ENCODE results near the gene MAEA. TPM values are rescaled to one million over a fixed set of nuclear protein-coding genes. Genes with fewer than 3 reads are reported as not detected.

Gene MAEA
- total and polyA plus RNA-seq, 2 of the 8 experiments (the other 6 are each of a cell fraction or from before 2014, with no cell fraction given), result 75.8 to 133 TPM

- CTCF ChIA-PET (ENCODE audit: partially characterized antibody), result no interaction called here
- H3K27me3 ChIP-seq (replicated peaks in 1 of 4; ENCODE audit: control insufficient read depth in 3 of 4, extremely low read depth in 1 of 4, insufficient read depth in 3 of 4, low read length in 3 of 4), result no peaks in the 10 kb centered on the region
- no peak overlapping the region for H2AFZ ChIP-seq (ENCODE audit: low read length)
- no peak overlapping the region for H3K14ac ChIP-seq (ENCODE audit: insufficient read length)
- no peak overlapping the region for H2BK12ac ChIP-seq (ENCODE audit: low read depth, low read length)
- no peak overlapping the region for H2BK5ac ChIP-seq (ENCODE audit: low read depth, low read length)
- H3K18ac ChIP-seq (ENCODE audit: extremely low read depth, low read length), result no peak overlapping the region
- POLR2A ChIA-PET (ENCODE audit: partially characterized antibody), result interaction anchor here (1.0 kb wide), 1 partner anchor 73 kb away, joined by 3 read pairs; the partner anchor contains the start of gene CTBP1
- no peaks in the 10 kb centered on the region for H3K4me1 ChIP-seq (replicated peaks in 1 of 4; ENCODE audit: control insufficient read depth in 3 of 4, insufficient read depth in 4 of 4, low read length in 3 of 4)
- no peak overlapping the region for H3K4me3 ChIP-seq (ENCODE audit: extremely low read depth in 1 of 4, insufficient read depth in 2 of 4, low read depth in 3 of 4, low read length in 4 of 4)
- FAIRE-seq, result no peak
- no peak overlapping the region for H3K27ac ChIP-seq (ENCODE audit: low read depth, low read length)
- no peak overlapping the region for H3K4ac ChIP-seq (replicated peaks; ENCODE audit: insufficient read length, low read depth, low read length)
- H3K56ac ChIP-seq (replicated peaks; ENCODE audit: insufficient read length, low read depth, low read length), result no peak overlapping the region
- TF ChIP-seq NRF1 (IDR thresholded peaks at IDR 0.05; ENCODE audit: low read depth, low read length) (no peak), YY1 (IDR thresholded peaks at IDR 0.05; ENCODE audit: low read depth, low read length) (no peak), MAX (IDR thresholded peaks at IDR 0.05) (no peak), JUND (IDR thresholded peaks at IDR 0.05; ENCODE audit: low read length) (no peak)
- no peak overlapping the region for H4K5ac ChIP-seq (ENCODE audit: insufficient read length, low read depth, low read length)
- no peak overlapping the region for H3K4me2 ChIP-seq (ENCODE audit: insufficient read depth in 1 of 2, low read depth in 2 of 2, low read length in 2 of 2)
- no peak overlapping the region for H2BK20ac ChIP-seq (ENCODE audit: low read length)
- no peak overlapping the region; the same call in 1 of the 2 replicates for H4K8ac ChIP-seq (ENCODE audit: extremely low read depth, insufficient read depth, low read length)
- no peak for DNase-seq (ENCODE audit: low read depth in 1 of 2, low spot score in 2 of 2)
- H3K23ac ChIP-seq (ENCODE audit: insufficient read length), result no peak overlapping the region
- peaks cover 11 to 28% (median 23%) of the 10 kb centered on the region in 4 experiments; a peak in 7 of 8 replicates for H3K36me3 ChIP-seq (ENCODE audit: control insufficient read depth in 2 of 4, insufficient read depth in 4 of 4, low read length in 3 of 4)
- no peak overlapping the region for H2BK15ac ChIP-seq (ENCODE audit: low read length)
- H3K23me2 ChIP-seq (ENCODE audit: low read depth, low read length), result peaks cover 11% of the 10 kb centered on the region; the same call in 1 of the 2 replicates
- peaks cover 4 to 23% of the 10 kb centered on the region in 2 experiments for H4K20me1 ChIP-seq (replicated peaks in 1 of 2; ENCODE audit: control insufficient read depth in 1 of 2, insufficient read depth in 2 of 2, low read length in 2 of 2)
- peaks cover 6% of the 10 kb centered on the region for H3K79me1 ChIP-seq (ENCODE audit: low read depth, low read length)
- H3K79me2 ChIP-seq (ENCODE audit: control insufficient read depth in 1 of 2, insufficient read depth in 2 of 2, low read length in 2 of 2), result no peaks in the 10 kb centered on the region; a peak in 1 of 4 replicates
- H3K9ac ChIP-seq (replicated peaks in 1 of 4; ENCODE audit: extremely low read depth in 1 of 4, low read depth in 3 of 4, low read length in 3 of 4), result no peak overlapping the region
- H2AK5ac ChIP-seq (ENCODE audit: low read depth, low read length), result no peak overlapping the region
- no peak overlapping the region for H4K91ac ChIP-seq (replicated peaks; ENCODE audit: insufficient read length, low read length)
- 95% methylated on average over 17 of the region's 18 CpGs; no CpG with 5 or more reads in 1 of the 2 experiments for WGBS, 2 experiments (ENCODE audit: extremely low coverage in 1 of 2, insufficient coverage in 1 of 2, insufficient read length in 1 of 2, insufficient replicate concordance in 2 of 2, low coverage in 1 of 2, low lambda C conversion rate in 2 of 2, missing lambda C conversion rate in 1 of 2)
- no peaks in the 10 kb centered on the region for H3K9me3 ChIP-seq (ENCODE audit: insufficient read depth in 2 of 2, low read depth in 1 of 2, low read length in 1 of 2)
- no peak overlapping the region for H2BK120ac ChIP-seq (replicated peaks; ENCODE audit: low read depth, low read length)
These were observed 32.4 kb downstream of the MAEA start for GRCh38 chr4:1321946-1322650.

Measured in H1 (cell line).